GM21367 (cell line): Measurements from ENCODE around the gene KCTD10.
"Not testable (repeated sequence)": the region's sequence is repeated elsewhere in the genome, so short reads cannot be mapped to it uniquely, and the experiment has no call there.

Experiments
- ATAC-seq: cut with Tn5 transposase; IDR thresholded peaks from one replicate; pipeline ENCODE4 v1.9.1; 2021; ENCODE audit not compliant: unreplicated experiment

KCTD10 gene

DNA sequence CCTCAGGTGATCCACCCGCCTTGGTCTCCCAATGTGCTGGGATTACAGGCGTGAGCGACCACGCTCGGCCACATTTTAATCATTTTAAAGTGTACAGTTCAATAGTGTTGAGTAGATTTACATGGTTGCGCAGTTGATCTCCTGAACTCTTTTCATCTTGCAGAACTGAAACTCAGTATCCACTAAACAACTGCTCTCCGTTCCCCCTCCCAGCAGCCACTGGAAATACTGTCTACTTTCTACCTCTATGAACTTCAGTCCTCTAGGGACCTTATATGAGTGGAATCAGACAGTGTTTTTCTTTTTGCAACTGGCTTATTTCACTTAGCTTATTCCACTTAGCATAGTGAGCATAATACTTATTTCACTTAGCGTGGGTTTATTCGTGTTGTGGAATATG, 53.7 kb downstream of the KCTD10 start:
- no peak for ATAC-seq

DNA sequence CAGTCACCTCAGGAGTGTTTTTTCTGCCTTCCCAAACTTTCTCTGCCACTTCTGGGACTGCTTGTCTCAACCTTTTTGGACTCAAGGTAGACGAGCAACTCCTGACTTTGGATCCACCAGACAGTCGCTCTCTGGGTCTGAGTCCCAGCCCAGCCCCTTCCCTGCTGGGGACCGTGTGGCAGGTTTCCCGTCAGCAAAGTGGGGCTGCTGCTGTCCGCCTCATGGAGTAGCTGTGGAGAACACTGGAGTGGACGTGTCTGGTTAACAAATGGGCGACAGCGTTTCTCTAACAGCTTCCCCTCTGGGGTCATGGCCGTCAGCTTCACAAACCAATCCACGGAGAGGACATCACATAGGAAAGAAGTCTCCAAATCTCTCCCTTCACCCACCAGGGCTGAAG, 54.8 kb downstream of the KCTD10 start:
- ATAC-seq = no peak

DNA sequence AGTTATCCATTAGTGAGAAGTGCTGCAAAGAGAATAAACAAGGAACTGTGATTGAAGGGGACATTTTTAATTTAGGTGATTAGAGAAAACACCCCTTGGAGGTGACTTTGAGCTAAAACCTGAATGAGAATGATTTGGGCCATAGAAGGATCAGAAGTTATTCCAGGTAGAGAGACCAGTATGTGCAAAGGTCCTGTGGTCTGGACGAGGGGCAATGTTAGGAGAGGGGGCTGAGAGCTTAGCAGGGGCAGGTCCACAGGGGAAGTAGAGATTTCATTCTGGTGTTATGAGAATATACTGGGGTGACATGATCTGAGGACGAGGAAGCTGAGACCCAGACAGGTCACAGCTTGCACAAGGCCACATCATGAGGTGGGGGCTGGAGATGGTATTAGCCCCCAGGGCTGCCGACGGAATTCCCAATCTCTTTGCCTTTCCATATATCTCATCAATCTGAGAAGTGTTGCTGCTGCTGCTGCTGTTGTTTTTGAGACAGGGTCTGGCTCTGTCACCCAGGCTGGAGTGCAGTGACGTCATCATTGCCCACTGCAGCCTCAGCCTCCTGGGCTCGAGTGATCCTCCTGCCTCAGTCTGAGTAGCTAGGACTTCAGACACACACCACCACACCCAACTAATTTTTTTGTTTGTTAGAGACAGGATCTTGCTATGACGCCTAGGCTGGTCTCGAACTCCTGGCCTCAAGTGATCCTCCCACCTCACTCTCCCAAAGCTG, 55.6 kb downstream of the KCTD10 start:
- ATAC-seq = no peak

DNA sequence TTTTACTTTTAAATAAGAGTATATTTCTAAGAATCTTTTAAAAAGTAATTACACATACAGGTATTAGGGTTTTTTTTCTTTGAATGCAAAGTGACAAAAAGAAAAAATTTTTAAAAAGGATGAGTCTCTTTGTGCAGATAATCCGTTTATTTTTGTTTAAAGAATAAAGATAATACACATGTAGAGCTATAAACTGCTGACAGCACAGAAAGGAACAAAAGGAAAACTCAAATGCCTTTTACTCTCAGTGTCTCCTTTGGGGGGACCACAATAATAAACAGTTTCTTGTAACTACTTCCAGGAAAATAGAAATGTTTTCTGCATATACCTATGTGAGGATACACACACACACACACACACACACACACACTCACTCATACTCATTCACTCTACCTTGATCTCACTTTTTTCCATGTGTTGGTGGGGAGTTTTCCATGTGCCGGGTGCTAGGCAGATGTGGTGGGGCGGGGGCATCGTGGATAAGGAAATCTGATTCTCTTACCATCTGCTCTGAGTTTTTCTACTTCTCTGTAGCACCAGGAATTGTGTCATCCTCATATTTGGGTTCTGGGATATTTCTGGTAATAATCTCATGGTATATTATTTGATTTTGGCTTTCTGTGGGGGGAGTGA, 58.1 kb downstream of the KCTD10 start:
- no peak for ATAC-seq

DNA sequence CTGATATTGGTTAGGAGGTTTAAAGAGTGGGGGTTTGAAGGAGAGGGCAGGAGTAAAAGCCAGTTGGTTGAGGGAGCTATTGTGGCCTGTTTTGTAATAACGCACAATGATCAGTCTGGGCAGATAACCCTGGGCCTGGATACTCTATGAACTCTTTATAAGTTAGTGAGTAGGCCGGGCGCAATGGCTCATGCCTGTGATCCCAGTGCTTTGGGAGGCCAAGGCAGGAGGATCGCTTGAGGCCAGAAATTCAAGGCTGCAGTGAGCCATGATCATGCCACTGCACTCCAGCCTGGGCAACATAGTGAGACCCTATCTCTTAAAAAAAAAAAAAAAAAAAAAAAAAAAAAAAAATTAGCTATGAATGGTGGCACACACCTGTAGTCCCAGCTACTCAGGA, 71.0 kb downstream of the KCTD10 start:
- ATAC-seq = not testable (repeated sequence)

DNA sequence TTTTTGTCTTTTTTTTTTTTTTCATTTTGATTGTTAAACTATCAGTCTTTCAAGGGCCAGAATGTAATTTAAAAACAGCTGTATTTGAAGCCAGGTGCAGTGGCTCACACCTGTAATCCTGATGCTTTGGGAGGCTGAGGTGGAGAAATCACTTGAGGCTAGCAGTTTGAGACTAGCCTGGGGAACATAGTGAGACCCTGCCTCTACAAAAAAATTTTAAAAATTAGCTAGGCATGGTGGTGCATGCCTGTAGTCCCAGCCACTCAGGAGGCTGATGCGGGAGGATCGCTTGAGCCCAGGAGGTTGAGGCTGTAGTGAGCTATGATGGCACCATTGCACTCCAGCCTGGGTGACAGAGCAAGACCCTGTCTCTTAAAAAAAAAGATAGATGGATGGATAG, 72.3 kb downstream of the KCTD10 start:
- not testable (repeated sequence) for ATAC-seq
